ENCODE results near the gene POLR3H.
"Not testable (repeated sequence)": the region's sequence is repeated elsewhere in the genome, so short reads cannot be mapped to it uniquely, and the experiment has no call there.

Gene POLR3H

DNA sequence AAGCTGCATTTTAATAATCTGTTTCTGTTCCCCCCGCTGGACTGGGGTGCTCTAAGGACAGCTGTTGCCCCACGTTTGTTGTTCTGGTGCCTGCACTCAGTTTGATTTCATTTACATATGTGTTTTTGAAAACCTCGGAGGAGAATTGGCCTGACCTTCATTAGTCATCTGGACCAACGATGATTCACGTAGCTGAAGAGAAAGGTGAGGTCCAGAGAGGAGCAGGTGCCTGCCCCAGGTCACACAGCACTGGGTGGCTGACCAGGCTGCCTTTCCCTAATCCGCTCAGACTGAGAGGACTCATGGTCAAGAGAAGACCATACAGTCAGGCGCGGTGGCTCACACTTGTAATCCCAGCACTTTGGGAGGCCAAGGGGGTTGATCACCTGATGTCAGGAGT, 20.3 kb upstream of the POLR3H start:
- no peak overlapping the region for H3K4me3 ChIP-seq (ENCODE audit: low read depth, low read length)
- no peak for TF ChIP-seq CTCF (IDR thresholded peaks at IDR 0.05; ENCODE audit: insufficient read depth, low read depth, low read length, missing control alignments)
- DNase-seq (ENCODE audit: low read depth) = no peak

- TF ChIP-seq CTCF (IDR thresholded peaks at IDR 0.05; ENCODE audit: insufficient read depth, low read depth, low read length, missing control alignments) = no peak
- no peak overlapping the region for H3K4me3 ChIP-seq (ENCODE audit: low read depth, low read length)
- DNase-seq (ENCODE audit: low read depth) = no peak
Measured at GRCh38 chr22:41563051-41563711, 18.9 kb upstream of the POLR3H start.

GRCh38 chr22:41562461-41562860, 18.2 kb upstream of the POLR3H start:
- TF ChIP-seq CTCF (IDR thresholded peaks at IDR 0.05; ENCODE audit: insufficient read depth, low read depth, low read length, missing control alignments) = no peak
- DNase-seq (ENCODE audit: low read depth) = no peak
- H3K4me3 ChIP-seq (ENCODE audit: low read depth, low read length) = no peak overlapping the region

GRCh38 chr22:41561788-41562187, 17.5 kb upstream of the POLR3H start:
- TF ChIP-seq CTCF (IDR thresholded peaks at IDR 0.05; ENCODE audit: insufficient read depth, low read depth, low read length, missing control alignments) = no peak
- no peak for DNase-seq (ENCODE audit: low read depth)
- no peak overlapping the region for H3K4me3 ChIP-seq (ENCODE audit: low read depth, low read length)

GRCh38 chr22:41561335-41561734, 17.1 kb upstream of the POLR3H start:
- TF ChIP-seq CTCF (IDR thresholded peaks at IDR 0.05; ENCODE audit: insufficient read depth, low read depth, low read length, missing control alignments) = no peak
- H3K4me3 ChIP-seq (ENCODE audit: low read depth, low read length) = no peak overlapping the region
- DNase-seq (ENCODE audit: low read depth) = no peak

GRCh38 chr22:41560095-41560471, 15.8 kb upstream of the POLR3H start:
- no peak overlapping the region for H3K4me3 ChIP-seq (ENCODE audit: low read depth, low read length)
- DNase-seq (ENCODE audit: low read depth) = no peak
- no peak for TF ChIP-seq CTCF (IDR thresholded peaks at IDR 0.05; ENCODE audit: insufficient read depth, low read depth, low read length, missing control alignments)

GRCh38 chr22:41558241-41558630, 14.0 kb upstream of the POLR3H start:
- not testable (repeated sequence) for H3K4me3 ChIP-seq (ENCODE audit: low read depth, low read length)

More at GRCh38 chr22:41558241-41558630, 14.0 kb upstream of the POLR3H start:
- DNase-seq (ENCODE audit: low read depth) = not testable (repeated sequence)

Data from GM12865 (cell line).